Astrocyte of the hippocampus (primary cell): ENCODE data around the gene CAPN8.
A peak's percentile ranks its signal among the peaks of the same experiment; 100 is the strongest.

ENCODE experiments used
- DNase-seq: peaks from one replicate; pipeline ENCODE4 v3.0.0; 2011; ENCODE audit warnings: low read depth, low spot score

CAPN8 gene

GRCh38 chr1:223654083-223654482 is 11.4 kb downstream of the CAPN8 start:
- DNase-seq = no peak

- no peak for DNase-seq
Observed at GRCh38 chr1:223653431-223653830, 12.1 kb downstream of the CAPN8 start.

GRCh38 chr1:223653015-223653414 is 12.5 kb downstream of the CAPN8 start:
- no peak for DNase-seq

- peak; percentile 53 for DNase-seq
Observed at GRCh38 chr1:223652436-223652941, 13.0 kb downstream of the CAPN8 start.

GRCh38 chr1:223651291-223651991 is 14.1 kb downstream of the CAPN8 start:
- DNase-seq = no peak

GRCh38 chr1:223650465-223650864 is 15.0 kb downstream of the CAPN8 start:
- DNase-seq = no peak

GRCh38 chr1:223649222-223649621 is 16.3 kb downstream of the CAPN8 start:
- DNase-seq = no peak

GRCh38 chr1:223647249-223647648 is 18.3 kb downstream of the CAPN8 start:
- no peak for DNase-seq

GRCh38 chr1:223645903-223646302 is 19.6 kb downstream of the CAPN8 start:
- no peak for DNase-seq

- no peak for DNase-seq
Observed at GRCh38 chr1:223642237-223642636, 23.3 kb downstream of the CAPN8 start.

- no peak for DNase-seq
Observed at GRCh38 chr1:223641523-223642039, 23.9 kb downstream of the CAPN8 start.

- DNase-seq = no peak
Observed at GRCh38 chr1:223639331-223639749, 26.2 kb downstream of the CAPN8 start.

GRCh38 chr1:223635236-223635635 is 30.3 kb downstream of the CAPN8 start:
- DNase-seq = no peak

- no peak for DNase-seq
Observed at GRCh38 chr1:223634423-223634822, 31.1 kb downstream of the CAPN8 start.

GRCh38 chr1:223631956-223632355 is 33.5 kb downstream of the CAPN8 start:
- DNase-seq = no peak

GRCh38 chr1:223631473-223631872 is 34.0 kb downstream of the CAPN8 start:
- DNase-seq = no peak

GRCh38 chr1:223629126-223629457 is 36.4 kb downstream of the CAPN8 start:
- no peak for DNase-seq

- peak; percentile 33 for DNase-seq
Observed at GRCh38 chr1:223628233-223629125, 37.0 kb downstream of the CAPN8 start.

GRCh38 chr1:223622132-223622842 is 43.2 kb downstream of the CAPN8 start:
- no peak for DNase-seq

GRCh38 chr1:223621312-223621734 is 44.2 kb downstream of the CAPN8 start:
- no peak for DNase-seq

- DNase-seq = no peak
Observed at GRCh38 chr1:223620297-223620897, 45.1 kb downstream of the CAPN8 start.
